Measurements from ENCODE around the gene ATL3.

Gene ATL3

DNA sequence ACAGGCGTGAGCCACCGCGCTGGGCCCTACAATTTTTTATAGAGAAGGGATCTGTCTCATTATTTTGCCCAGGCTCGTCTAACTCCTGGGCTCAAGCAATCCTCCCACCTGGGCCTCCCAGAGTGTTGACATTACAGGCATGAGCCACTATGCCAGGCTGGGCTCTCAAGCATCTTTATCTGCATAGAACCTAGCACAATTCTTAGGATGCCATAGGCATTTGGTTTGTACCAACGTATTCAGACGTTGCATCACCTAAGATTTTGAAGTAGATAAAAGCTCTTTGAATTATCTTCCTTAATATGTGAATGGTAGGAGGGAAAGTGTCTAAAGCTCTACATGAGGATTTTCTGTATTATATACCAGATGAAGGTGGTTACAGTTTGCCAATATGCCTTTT is 40.7 kb upstream of the ATL3 start:
- no peaks in the 10 kb centered on the region for H3K9me2 ChIP-seq (replicated peaks; ENCODE audit: low read depth, low read length)
- no peak overlapping the region for H3K4me3 ChIP-seq (ENCODE audit: low read length, poor library complexity, severe bottlenecking)
- H4K20me1 ChIP-seq (ENCODE audit: insufficient read depth, low read length, poor library complexity, severe bottlenecking): peaks cover 27% of the 10 kb centered on the region
- H3K36me3 ChIP-seq (ENCODE audit: insufficient read depth, low read length): no peaks in the 10 kb centered on the region; the same call in 1 of the 2 replicates
- H3K4me1 ChIP-seq (ENCODE audit: insufficient read depth, low read length, poor library complexity, severe bottlenecking): no peaks in the 10 kb centered on the region
- TF ChIP-seq, protein P1, sequence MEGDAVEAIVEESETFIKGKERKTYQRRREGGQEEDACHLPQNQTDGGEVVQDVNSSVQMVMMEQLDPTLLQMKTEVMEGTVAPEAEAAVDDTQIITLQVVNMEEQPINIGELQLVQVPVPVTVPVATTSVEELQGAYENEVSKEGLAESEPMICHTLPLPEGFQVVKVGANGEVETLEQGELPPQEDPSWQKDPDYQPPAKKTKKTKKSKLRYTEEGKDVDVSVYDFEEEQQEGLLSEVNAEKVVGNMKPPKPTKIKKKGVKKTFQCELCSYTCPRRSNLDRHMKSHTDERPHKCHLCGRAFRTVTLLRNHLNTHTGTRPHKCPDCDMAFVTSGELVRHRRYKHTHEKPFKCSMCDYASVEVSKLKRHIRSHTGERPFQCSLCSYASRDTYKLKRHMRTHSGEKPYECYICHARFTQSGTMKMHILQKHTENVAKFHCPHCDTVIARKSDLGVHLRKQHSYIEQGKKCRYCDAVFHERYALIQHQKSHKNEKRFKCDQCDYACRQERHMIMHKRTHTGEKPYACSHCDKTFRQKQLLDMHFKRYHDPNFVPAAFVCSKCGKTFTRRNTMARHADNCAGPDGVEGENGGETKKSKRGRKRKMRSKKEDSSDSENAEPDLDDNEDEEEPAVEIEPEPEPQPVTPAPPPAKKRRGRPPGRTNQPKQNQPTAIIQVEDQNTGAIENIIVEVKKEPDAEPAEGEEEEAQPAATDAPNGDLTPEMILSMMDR (conservative IDR thresholded peaks at IDR 0.05; ENCODE audit: low read length): no peak
- TF ChIP-seq EZH2phosphoT487 (IDR thresholded peaks at IDR 0.05; ENCODE audit: borderline replicate concordance): no peak
- H3F3A ChIP-seq (ENCODE audit: low read depth): no peaks in the 10 kb centered on the region
- no peaks in the 10 kb centered on the region for H3K9me3 ChIP-seq (ENCODE audit: insufficient read depth, low read depth, low read length)
- no peaks in the 10 kb centered on the region for H3K27me3 ChIP-seq (ENCODE audit: insufficient read depth, low read length, poor library complexity, severe bottlenecking)
- H3K4me2 ChIP-seq (ENCODE audit: low read depth, low read length, poor library complexity, severe bottlenecking): no peak overlapping the region
- no peak overlapping the region for H2AFZ ChIP-seq (ENCODE audit: low read length)
- peaks cover 96% of the 10 kb centered on the region for H3K79me2 ChIP-seq (ENCODE audit: insufficient read depth, low read length)
- no peak overlapping the region for H3K9ac ChIP-seq (ENCODE audit: low read depth, low read length, poor library complexity, severe bottlenecking)

DNA sequence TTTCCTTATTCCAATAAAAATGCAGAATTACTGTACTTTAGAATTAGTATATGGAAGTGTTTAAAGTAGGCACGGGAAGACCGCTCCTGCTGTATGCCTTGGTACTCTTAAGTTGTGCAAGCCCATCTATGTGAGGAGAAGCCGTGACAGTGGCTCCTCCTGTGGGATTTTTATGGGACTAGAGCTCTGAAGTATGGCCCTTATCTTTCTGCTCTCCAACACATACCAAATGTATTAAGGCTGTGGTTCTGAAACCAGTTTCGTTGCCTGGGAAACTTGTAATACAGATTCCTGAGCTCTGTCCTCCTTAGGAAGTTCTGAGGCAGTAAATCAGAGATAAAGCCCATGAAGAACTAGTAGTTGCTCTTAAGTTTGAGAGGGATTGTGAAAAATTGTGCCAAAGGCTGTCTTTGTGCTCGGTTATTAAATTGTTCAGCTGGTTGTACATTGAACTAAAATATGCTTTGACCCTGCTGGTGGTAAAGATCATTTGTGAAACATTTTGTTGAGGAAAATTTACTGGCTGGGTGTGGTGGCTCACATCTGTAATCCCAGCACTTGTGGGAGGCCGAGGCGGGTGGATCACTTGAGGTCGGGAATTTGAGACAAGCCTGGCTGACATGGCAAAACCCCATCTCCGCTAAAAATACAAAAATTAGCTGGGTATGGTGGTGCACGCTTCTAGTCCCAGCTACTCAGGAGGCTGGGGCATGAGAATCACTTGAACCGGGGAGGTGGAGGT is 39.5 kb upstream of the ATL3 start:
- Histone ChIP-seq H3K9ac (ENCODE audit: low read depth, low read length, poor library complexity, severe bottlenecking) (no peak overlapping the region), H3K4me2 (ENCODE audit: low read depth, low read length, poor library complexity, severe bottlenecking) (no peak overlapping the region), H3K4me3 (ENCODE audit: low read length, poor library complexity, severe bottlenecking) (no peak overlapping the region), H2AFZ (ENCODE audit: low read length) (no peak overlapping the region), H4K20me1 (ENCODE audit: insufficient read depth, low read length, poor library complexity, severe bottlenecking) (peaks cover 34% of the 10 kb centered on the region), H3K4me1 (ENCODE audit: insufficient read depth, low read length, poor library complexity, severe bottlenecking) (no peaks in the 10 kb centered on the region), H3K36me3 (ENCODE audit: insufficient read depth, low read length) (no peaks in the 10 kb centered on the region; the same call in 1 of the 2 replicates), H3K79me2 (ENCODE audit: insufficient read depth, low read length) (peaks cover 100% of the 10 kb centered on the region), H3K9me2 (replicated peaks; ENCODE audit: low read depth, low read length) (no peaks in the 10 kb centered on the region), H3F3A (ENCODE audit: low read depth) (no peaks in the 10 kb centered on the region), H3K9me3 (ENCODE audit: insufficient read depth, low read depth, low read length) (no peaks in the 10 kb centered on the region), H3K27me3 (ENCODE audit: insufficient read depth, low read length, poor library complexity, severe bottlenecking) (no peaks in the 10 kb centered on the region)
- TF ChIP-seq EZH2phosphoT487 (IDR thresholded peaks at IDR 0.05; ENCODE audit: borderline replicate concordance): no peak
- TF ChIP-seq, protein P1 (conservative IDR thresholded peaks at IDR 0.05; ENCODE audit: low read length): no peak

DNA sequence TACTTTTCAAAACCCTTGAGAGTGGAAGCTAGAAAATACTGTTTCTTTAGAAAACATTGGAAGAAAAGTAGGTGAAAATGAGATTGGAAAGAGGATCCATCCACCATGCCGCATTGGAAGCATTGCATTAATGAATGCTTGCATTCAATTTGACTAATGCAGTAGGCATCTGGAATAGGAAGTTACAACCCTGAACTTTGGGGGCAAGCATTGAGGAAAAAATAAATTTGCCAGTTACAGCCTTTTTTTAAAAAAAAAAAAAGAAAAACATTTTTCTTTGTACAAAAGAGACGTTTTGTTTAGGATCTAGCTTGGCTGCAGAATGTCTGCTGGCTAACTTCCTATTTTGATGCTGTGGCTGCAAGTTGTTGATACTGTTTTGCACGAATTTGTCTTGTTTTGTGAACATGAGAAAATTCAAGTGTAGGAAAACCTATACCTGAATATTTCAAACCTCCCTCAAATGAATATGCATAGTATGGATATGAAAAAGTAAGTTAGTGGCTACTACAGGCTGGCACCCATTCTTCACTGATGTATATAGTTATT is 38.2 kb upstream of the ATL3 start:
- Histone ChIP-seq H3K4me3 (ENCODE audit: low read length, poor library complexity, severe bottlenecking) (no peak overlapping the region), H3K9me3 (ENCODE audit: insufficient read depth, low read depth, low read length) (no peaks in the 10 kb centered on the region), H3K36me3 (ENCODE audit: insufficient read depth, low read length) (no peaks in the 10 kb centered on the region; the same call in 1 of the 2 replicates), H3K4me2 (ENCODE audit: low read depth, low read length, poor library complexity, severe bottlenecking) (no peak overlapping the region), H2AFZ (ENCODE audit: low read length) (no peak overlapping the region), H3K4me1 (ENCODE audit: insufficient read depth, low read length, poor library complexity, severe bottlenecking) (no peaks in the 10 kb centered on the region), H3K79me2 (ENCODE audit: insufficient read depth, low read length) (peaks cover 100% of the 10 kb centered on the region), H3F3A (ENCODE audit: low read depth) (no peaks in the 10 kb centered on the region), H3K9ac (ENCODE audit: low read depth, low read length, poor library complexity, severe bottlenecking) (no peak overlapping the region), H4K20me1 (ENCODE audit: insufficient read depth, low read length, poor library complexity, severe bottlenecking) (peaks cover 40% of the 10 kb centered on the region), H3K27me3 (ENCODE audit: insufficient read depth, low read length, poor library complexity, severe bottlenecking) (no peaks in the 10 kb centered on the region), H3K9me2 (replicated peaks; ENCODE audit: low read depth, low read length) (no peaks in the 10 kb centered on the region)
- TF ChIP-seq EZH2phosphoT487 (IDR thresholded peaks at IDR 0.05; ENCODE audit: borderline replicate concordance): no peak
- TF ChIP-seq, protein P1 (conservative IDR thresholded peaks at IDR 0.05; ENCODE audit: low read length): no peak
